Keratinocyte (primary cell): ENCODE results near the gene GRIN1. TPM values are rescaled to one million over a fixed set of nuclear protein-coding genes. Genes with fewer than 3 reads are reported as not detected.

Source experiments
- DNase-seq: peaks from one replicate; pipeline ENCODE4 v3.0.0-alpha.2; 2011; ENCODE audit warnings: low read depth, missing footprints, low spot score
- FAIRE-seq: peaks from 2 replicates; lab custom pipeline; 2011; peaks lifted over from hg19 to GRCh38; lab: Jason Lieb, UNC
- H2AFZ ChIP-seq: 2 replicates; pipeline ENCODE4 v1.6.0; 2012; ENCODE audit warnings: low read length, control low read depth, inconsistent platforms; ENCODE audit not compliant: control insufficient read depth
- H3K27ac ChIP-seq: 2 replicates; pipeline ENCODE4 v1.5.1; 2011; ENCODE audit warnings: low read length; ENCODE audit not compliant: control insufficient read depth, insufficient read depth
- H3K27me3 ChIP-seq: 3 replicates; pipeline ENCODE4 v1.6.0; 2011; ENCODE audit warnings: low read length; ENCODE audit not compliant: control insufficient read depth, insufficient read depth; ENCODE audit errors: extremely low read depth
- H3K36me3 ChIP-seq, 2 experiments: 2 replicates in 1 of 2; 3 replicates in 1 of 2; pipeline ENCODE4 v1.5.1; 2011; ENCODE audit warnings: low read length in 2 of 2, mild to moderate bottlenecking in 1 of 2; ENCODE audit not compliant: control insufficient read depth in 2 of 2, insufficient read depth in 2 of 2; ENCODE audit errors: extremely low read depth in 1 of 2
- H3K4me1 ChIP-seq: 3 replicates; pipeline ENCODE4 v1.5.1; 2011; ENCODE audit warnings: low read length; ENCODE audit not compliant: control insufficient read depth, insufficient read depth; ENCODE audit errors: extremely low read depth
- H3K4me2 ChIP-seq: 3 replicates; pipeline ENCODE4 v1.6.0; 2011; ENCODE audit warnings: low read depth, low read length; ENCODE audit not compliant: control insufficient read depth, insufficient read depth; ENCODE audit errors: extremely low read depth
- H3K4me3 ChIP-seq, 3 experiments: fragments of 200-600 bp in 1 of 3; sonication (generic) in 1 of 3; 2 replicates in 2 of 3; 3 replicates in 1 of 3; pipeline ENCODE4 v1.5.1; 2011 to 2016; ENCODE audit warnings: low read length in 3 of 3, mild to moderate bottlenecking in 3 of 3, control low read depth in 2 of 3, inconsistent platforms in 1 of 3, low read depth in 1 of 3, mixed read lengths in 1 of 3, mixed run types in 1 of 3, moderate library complexity in 1 of 3; ENCODE audit not compliant: control insufficient read depth in 2 of 3, insufficient read depth in 2 of 3; ENCODE audit errors: extremely low read depth in 1 of 3
- H3K79me2 ChIP-seq: 2 replicates; pipeline ENCODE4 v1.6.0; 2012; ENCODE audit warnings: low read length; ENCODE audit not compliant: control insufficient read depth, insufficient read depth
- H3K9ac ChIP-seq: 3 replicates; pipeline ENCODE4 v1.6.0; 2011; ENCODE audit warnings: low read length; ENCODE audit not compliant: control insufficient read depth, insufficient read depth; ENCODE audit errors: extremely low read depth
- H3K9me1 ChIP-seq: 3 replicates; pipeline ENCODE4 v1.6.0; 2011; ENCODE audit warnings: low read length; ENCODE audit not compliant: control insufficient read depth, insufficient read depth; ENCODE audit errors: extremely low read depth
- H3K9me3 ChIP-seq: 2 replicates; pipeline ENCODE4 v1.5.1; 2012; ENCODE audit warnings: low read depth, low read length; ENCODE audit not compliant: control insufficient read depth
- H4K20me1 ChIP-seq: 3 replicates; pipeline ENCODE4 v1.6.0; 2011; ENCODE audit warnings: low read length; ENCODE audit not compliant: control insufficient read depth, insufficient read depth; ENCODE audit errors: extremely low read depth
- EZH2 ChIP-seq: IDR thresholded peaks from one replicate; pipeline ENCODE4 v1.6.1; 2012; ENCODE audit warnings: inconsistent platforms, mild to moderate bottlenecking, low read length, moderate library complexity
- dilution Hi-C: fragments of 300-500 bp; cut with MboI; formaldehyde crosslinking; loops from one replicate; pipeline ENCODE4 v1.7.0; 2020; ENCODE audit warnings: low sequenced_read_pairs; ENCODE audit not compliant: extremely low pct_ligation_motif_present
- polyA plus RNA-seq, 5 experiments: library from polyadenylated mRNA; depleted of rRNA in 3 of 5; stranded (reverse) in 3 of 5; stranded (forward) in 1 of 5; unstranded in 1 of 5; fragments of >200 nt; gene quantifications; 1 replicate in 1 of 5; 2 replicates in 3 of 5; 3 replicates in 1 of 5; pipeline versions ENCODE4 v1.2.1 to v1.2.3, GENCODE V29; 2011 to 2012; ENCODE audit warnings: missing spikeins in 2 of 5, low read depth in 1 of 5, low replicate concordance in 1 of 5
- TF ChIP-seq, protein P1 (sequence below), 3 experiments: IDR thresholded peaks in 1 of 3; conservative IDR thresholded peaks in 1 of 3; optimal IDR thresholded peaks in 1 of 3; 2 replicates in 2 of 3; 3 replicates in 1 of 3; pipeline versions ENCODE3 to v1.5.1; 2011; ENCODE audit warnings: low read length in 3 of 3, mild to moderate bottlenecking in 3 of 3, moderate library complexity in 2 of 3, control low read depth in 1 of 3, inconsistent platforms in 1 of 3; ENCODE audit not compliant: insufficient read depth in 2 of 3; ENCODE audit errors: extremely low read depth in 1 of 3

GRIN1 gene
- polyA plus RNA-seq, 1 donor (not counting 4 experiments of a cell fraction or from before 2014, with no cell fraction given), result 0.03 TPM

DNA sequence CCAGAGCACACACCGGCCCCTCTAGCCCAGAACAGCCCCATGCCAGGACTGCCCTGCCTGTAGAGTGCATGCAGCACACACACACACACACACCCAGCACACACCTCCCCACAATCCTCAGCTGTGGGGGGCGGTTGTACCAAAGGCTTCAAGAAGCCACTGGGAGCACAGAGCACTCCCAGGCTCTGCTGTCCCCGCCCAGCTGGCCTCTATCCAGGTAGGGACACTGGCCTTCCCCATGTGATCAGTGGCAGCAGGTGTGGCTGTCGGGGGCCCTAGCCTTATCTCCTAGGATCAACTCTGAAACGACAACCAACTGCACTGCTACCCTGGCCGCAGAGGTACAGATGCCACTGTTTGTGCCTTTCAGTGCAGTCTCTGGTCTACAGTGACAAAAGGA lies 47.4 kb downstream of the GRIN1 start:
- no peak overlapping the region for H3K4me2 ChIP-seq
- H3K27me3 ChIP-seq, result no peaks in the 10 kb centered on the region
- no peaks in the 10 kb centered on the region for H3K9me1 ChIP-seq
- FAIRE-seq (no peak), DNase-seq (no peak)
- H3K79me2 ChIP-seq, result peaks cover 47% of the 10 kb centered on the region
- no peak overlapping the region for H3K9ac ChIP-seq
- no peaks in the 10 kb centered on the region for H4K20me1 ChIP-seq
- H3K4me3 ChIP-seq, result no peak overlapping the region
- H2AFZ ChIP-seq, result no peak overlapping the region
- peaks cover 23% of the 10 kb centered on the region for H3K4me1 ChIP-seq
- peaks cover 24 to 25% of the 10 kb centered on the region in 2 experiments for H3K36me3 ChIP-seq
- no peak overlapping the region for H3K27ac ChIP-seq
- no peaks in the 10 kb centered on the region for H3K9me3 ChIP-seq
- TF ChIP-seq EZH2, result no peak
- TF ChIP-seq, protein P1, sequence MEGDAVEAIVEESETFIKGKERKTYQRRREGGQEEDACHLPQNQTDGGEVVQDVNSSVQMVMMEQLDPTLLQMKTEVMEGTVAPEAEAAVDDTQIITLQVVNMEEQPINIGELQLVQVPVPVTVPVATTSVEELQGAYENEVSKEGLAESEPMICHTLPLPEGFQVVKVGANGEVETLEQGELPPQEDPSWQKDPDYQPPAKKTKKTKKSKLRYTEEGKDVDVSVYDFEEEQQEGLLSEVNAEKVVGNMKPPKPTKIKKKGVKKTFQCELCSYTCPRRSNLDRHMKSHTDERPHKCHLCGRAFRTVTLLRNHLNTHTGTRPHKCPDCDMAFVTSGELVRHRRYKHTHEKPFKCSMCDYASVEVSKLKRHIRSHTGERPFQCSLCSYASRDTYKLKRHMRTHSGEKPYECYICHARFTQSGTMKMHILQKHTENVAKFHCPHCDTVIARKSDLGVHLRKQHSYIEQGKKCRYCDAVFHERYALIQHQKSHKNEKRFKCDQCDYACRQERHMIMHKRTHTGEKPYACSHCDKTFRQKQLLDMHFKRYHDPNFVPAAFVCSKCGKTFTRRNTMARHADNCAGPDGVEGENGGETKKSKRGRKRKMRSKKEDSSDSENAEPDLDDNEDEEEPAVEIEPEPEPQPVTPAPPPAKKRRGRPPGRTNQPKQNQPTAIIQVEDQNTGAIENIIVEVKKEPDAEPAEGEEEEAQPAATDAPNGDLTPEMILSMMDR (optimal IDR thresholded peaks at IDR 0.05 in 1 of 3, IDR thresholded peaks at IDR 0.05 in 1 of 3, conservative IDR thresholded peaks at IDR 0.05 in 1 of 3; ENCODE audit: extremely low read depth in 1 of 3, insufficient read depth in 2 of 3, low read length in 3 of 3), result no peak
- dilution Hi-C loops, result no loop called here

DNA sequence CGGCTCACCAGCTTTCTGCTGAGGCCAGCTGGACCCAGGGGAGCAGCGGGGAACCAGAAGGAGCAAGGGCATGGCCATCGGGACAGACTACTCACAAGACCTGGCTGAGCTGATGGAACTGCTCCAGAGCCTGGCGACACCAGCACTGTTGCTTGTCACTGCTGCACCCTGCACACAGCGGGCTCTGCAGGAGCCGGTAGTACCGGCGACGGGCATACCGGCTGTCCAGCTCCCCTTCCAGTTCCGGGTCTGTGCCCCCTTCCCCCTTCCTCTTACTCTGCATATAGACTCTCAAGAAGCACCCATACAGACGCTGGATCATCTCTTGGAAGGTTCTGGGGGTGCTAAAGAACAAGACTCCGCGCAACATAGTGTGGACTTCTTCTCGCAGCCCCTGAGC lies 48.4 kb downstream of the GRIN1 start:
- DNase-seq, result no peak
- peak overlapping the region; percentile 92 for H3K9ac ChIP-seq
- peaks cover 23% of the 10 kb centered on the region for H3K4me1 ChIP-seq
- TF ChIP-seq, protein P1 (optimal IDR thresholded peaks at IDR 0.05 in 1 of 3, IDR thresholded peaks at IDR 0.05 in 1 of 3, conservative IDR thresholded peaks at IDR 0.05 in 1 of 3; ENCODE audit: extremely low read depth in 1 of 3, insufficient read depth in 2 of 3, low read length in 3 of 3), result no peak
- no peak for TF ChIP-seq EZH2
- peaks cover 23 to 28% of the 10 kb centered on the region in 2 experiments for H3K36me3 ChIP-seq
- no peak overlapping the region for H2AFZ ChIP-seq
- peak overlapping the region; percentile 88 to 96 (median 90) for H3K4me3 ChIP-seq
- H3K79me2 ChIP-seq, result peaks cover 47% of the 10 kb centered on the region
- peak overlapping the region; percentile 89 for H3K27ac ChIP-seq
- no peaks in the 10 kb centered on the region for H4K20me1 ChIP-seq
- H3K9me1 ChIP-seq, result no peaks in the 10 kb centered on the region
- H3K27me3 ChIP-seq, result no peaks in the 10 kb centered on the region
- dilution Hi-C loops, result no loop called here
- H3K4me2 ChIP-seq, result peak overlapping the region; percentile 97
- no peaks in the 10 kb centered on the region for H3K9me3 ChIP-seq
- no peak for FAIRE-seq
